ENCODE measurements around the gene CAVIN2. TPM values are rescaled to one million over a fixed set of nuclear protein-coding genes. Genes with fewer than 3 reads are reported as not detected.

The CAVIN2 gene
- total and polyA plus RNA-seq, 2 donors (not counting 3 experiments of a cell fraction or from before 2014, with no cell fraction given): 202 to 260 TPM

DNA sequence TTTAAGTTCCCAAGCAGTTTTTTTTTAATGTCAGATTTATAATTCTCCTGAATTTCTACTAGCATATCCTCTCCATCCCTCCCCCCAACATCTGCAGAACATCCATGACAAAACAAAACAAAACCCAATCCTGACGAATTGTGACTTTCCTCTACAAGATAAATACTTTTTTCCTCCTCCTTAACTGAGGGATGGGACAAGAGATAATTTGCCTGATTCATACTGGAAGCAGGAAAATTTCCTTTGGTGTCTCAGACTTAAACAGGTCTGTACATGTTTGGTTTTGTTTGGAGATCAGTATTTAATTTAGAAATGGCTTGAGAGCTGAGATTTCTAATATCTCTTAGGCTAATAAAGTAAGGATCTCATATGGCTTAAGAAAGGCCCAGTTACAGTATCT is 2.2 kb downstream of the CAVIN2 start:
- H3K36me3 ChIP-seq (ENCODE audit: control insufficient read depth in 2 of 2, extremely low read depth in 1 of 2, insufficient read depth in 2 of 2, low read length in 2 of 2): peaks cover 6 to 13% of the 10 kb centered on the region in 2 experiments
- H3K9me3 ChIP-seq (replicated peaks; ENCODE audit: control insufficient read depth, insufficient read depth, low read length): no peaks in the 10 kb centered on the region
- H3K9ac ChIP-seq (replicated peaks; ENCODE audit: extremely low read depth, insufficient read depth, low read length): peak overlapping the region; percentile 92
- FAIRE-seq: no peak
- peak overlapping the region; percentile 96 for H3K4me2 ChIP-seq (ENCODE audit: insufficient read depth, low read length)
- TF ChIP-seq, protein P1, sequence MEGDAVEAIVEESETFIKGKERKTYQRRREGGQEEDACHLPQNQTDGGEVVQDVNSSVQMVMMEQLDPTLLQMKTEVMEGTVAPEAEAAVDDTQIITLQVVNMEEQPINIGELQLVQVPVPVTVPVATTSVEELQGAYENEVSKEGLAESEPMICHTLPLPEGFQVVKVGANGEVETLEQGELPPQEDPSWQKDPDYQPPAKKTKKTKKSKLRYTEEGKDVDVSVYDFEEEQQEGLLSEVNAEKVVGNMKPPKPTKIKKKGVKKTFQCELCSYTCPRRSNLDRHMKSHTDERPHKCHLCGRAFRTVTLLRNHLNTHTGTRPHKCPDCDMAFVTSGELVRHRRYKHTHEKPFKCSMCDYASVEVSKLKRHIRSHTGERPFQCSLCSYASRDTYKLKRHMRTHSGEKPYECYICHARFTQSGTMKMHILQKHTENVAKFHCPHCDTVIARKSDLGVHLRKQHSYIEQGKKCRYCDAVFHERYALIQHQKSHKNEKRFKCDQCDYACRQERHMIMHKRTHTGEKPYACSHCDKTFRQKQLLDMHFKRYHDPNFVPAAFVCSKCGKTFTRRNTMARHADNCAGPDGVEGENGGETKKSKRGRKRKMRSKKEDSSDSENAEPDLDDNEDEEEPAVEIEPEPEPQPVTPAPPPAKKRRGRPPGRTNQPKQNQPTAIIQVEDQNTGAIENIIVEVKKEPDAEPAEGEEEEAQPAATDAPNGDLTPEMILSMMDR (IDR thresholded peaks at IDR 0.05; ENCODE audit: extremely low read depth in 1 of 2, insufficient read depth in 1 of 2, low read depth in 1 of 2, low read length in 2 of 2): no peak
- TF ChIP-seq FOS (IDR thresholded peaks at IDR 0.05; ENCODE audit: borderline replicate concordance, insufficient read depth, low read length): no peak
- TF ChIP-seq EZH2 (IDR thresholded peaks at IDR 0.05; ENCODE audit: borderline replicate concordance, low read depth, low read length, severe bottlenecking): no peak
- TF ChIP-seq JUN (IDR thresholded peaks at IDR 0.05; ENCODE audit: borderline replicate concordance, insufficient read depth, insufficient read length, low read depth): no peak
- TF ChIP-seq GATA2 (IDR thresholded peaks at IDR 0.05; ENCODE audit: insufficient read depth, insufficient read length, low read depth, low read length): no peak
- TF ChIP-seq, protein P2, sequence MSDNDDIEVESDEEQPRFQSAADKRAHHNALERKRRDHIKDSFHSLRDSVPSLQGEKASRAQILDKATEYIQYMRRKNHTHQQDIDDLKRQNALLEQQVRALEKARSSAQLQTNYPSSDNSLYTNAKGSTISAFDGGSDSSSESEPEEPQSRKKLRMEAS (IDR thresholded peaks at IDR 0.05; ENCODE audit: insufficient read depth, insufficient read length): no peak
- TF ChIP-seq POLR2A (IDR thresholded peaks at IDR 0.05; ENCODE audit: low read depth, low read length): no peak
- no peak for TF ChIP-seq MYC (IDR thresholded peaks at IDR 0.05; ENCODE audit: low read depth, low read length)
- no peak for TF ChIP-seq POLR2AphosphoS5 (IDR thresholded peaks at IDR 0.05; ENCODE audit: insufficient read depth, low read depth, low read length)
- no TSS peak for BruUV-seq (replicated peaks)
- no peaks in the 10 kb centered on the region for H3K9me1 ChIP-seq (replicated peaks; ENCODE audit: control insufficient read depth, extremely low read depth, insufficient read depth, low read length)
- peak overlapping the region; percentile 82 to 99 (median 95) for H3K4me3 ChIP-seq (replicated peaks in 1 of 3; ENCODE audit: insufficient read depth in 1 of 3, low read depth in 1 of 3, low read length in 3 of 3)
- H2AFZ ChIP-seq (ENCODE audit: low read depth, low read length): no peak overlapping the region
- H3K4me1 ChIP-seq (ENCODE audit: control insufficient read depth, extremely low read depth, insufficient read depth, low read length): peaks cover 41% of the 10 kb centered on the region
- peaks cover 71% of the 10 kb centered on the region for H3K79me2 ChIP-seq (ENCODE audit: control insufficient read depth, insufficient read depth, low read length)
- ChIA-PET POLR2A (interaction anchor here (1.2 to 3.6 kb wide), 2 partner anchors 12 to 318 kb away, joined by 3 to 43 read pairs; no protein-coding TSS in a partner anchor), CTCF (interaction anchor here (0.6 to 13.9 kb wide), 4 partner anchors 9 to 317 kb away, joined by 4 to 186 read pairs (median 4); no protein-coding TSS in a partner anchor)
- peaks cover 9% of the 10 kb centered on the region for H4K20me1 ChIP-seq (replicated peaks; ENCODE audit: control insufficient read depth, extremely low read depth, insufficient read depth, low read length)
- no peaks in the 10 kb centered on the region for H3K27me3 ChIP-seq (ENCODE audit: control insufficient read depth in 2 of 2, insufficient read depth in 2 of 2, low read length in 2 of 2)
- no peak for DNase-seq (ENCODE audit: low read depth, low spot score)
- dilution Hi-C loops (cut with MboI; ENCODE audit: extremely low pct_ligation_motif_present, low sequenced_read_pairs) (no loop called here), intact Hi-C loops (cut with micrococcal nuclease) (loop anchor here (5.0 kb wide), 1 partner anchor 167 kb away; the partner anchor contains the start of gene NABP1)
- peak overlapping the region; percentile 76 for H3K27ac ChIP-seq (ENCODE audit: insufficient read depth, low read depth, low read length)
